Activated T-helper 1 cell treated with anti-CD3 and anti-CD28 coated beads, Interleukin-2, amount 50 U/mL, for 16 hours (primary cell): ENCODE results near the gene SHISA2.

Source experiments
- DNase-seq, 2 donors: peaks; one replicate each; pipeline ENCODE4 v3.0.0-alpha.2; 2020; ENCODE audit warnings: low read depth in 1 of 2, low spot score in 1 of 2

SHISA2 gene

DNA sequence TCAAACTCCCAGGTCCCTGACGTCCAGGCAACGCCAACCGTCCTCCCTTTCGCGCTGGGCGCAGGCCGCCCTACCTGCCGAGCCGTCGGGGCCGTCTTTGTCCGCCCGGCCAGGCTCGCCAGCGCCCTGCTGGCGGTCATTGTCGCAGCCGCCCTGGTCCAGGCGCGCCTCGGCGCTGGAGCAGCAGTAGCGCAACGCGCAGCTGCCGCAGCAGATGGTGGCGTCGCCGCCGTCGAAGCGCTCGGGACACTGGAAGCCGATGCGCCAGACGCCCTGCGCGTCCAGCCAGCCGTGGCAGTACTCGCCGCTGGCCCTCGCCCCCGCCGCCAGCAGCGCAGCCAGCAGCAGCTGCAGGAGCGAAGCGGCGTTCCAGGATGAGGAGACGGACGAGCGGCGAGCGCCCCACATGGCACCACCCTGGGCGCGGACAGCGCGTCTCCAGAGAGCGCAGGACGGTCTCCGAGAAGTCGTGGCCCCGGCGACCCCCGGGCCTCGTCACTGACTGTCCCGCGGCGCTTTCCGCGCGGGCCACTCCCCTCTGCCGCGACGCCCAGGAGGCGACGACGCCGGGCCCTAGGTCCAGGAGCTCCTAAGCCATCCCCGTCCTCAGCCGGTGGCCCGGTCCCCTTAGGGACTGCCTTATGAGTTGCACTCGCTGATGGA lies 1.1 kb downstream of the SHISA2 start:
- DNase-seq = no peak

DNA sequence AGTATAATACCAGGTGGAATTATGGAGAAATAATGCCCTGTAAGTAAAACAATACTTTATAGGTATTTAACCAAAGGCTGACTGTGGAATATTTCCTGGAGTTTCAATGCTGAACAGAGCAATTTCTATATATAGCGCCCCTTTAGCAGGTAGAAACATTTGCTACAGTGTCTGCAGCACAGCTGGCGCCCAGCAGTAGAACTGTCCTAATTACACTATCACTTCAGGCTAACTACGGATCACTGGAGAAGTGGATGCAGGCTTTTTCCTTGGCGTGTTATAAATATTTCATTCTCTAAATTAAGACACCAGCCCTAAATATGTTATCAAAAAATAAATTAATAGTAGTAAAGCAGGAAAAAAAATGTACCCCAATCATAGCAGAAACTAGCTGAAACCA lies 3.1 kb downstream of the SHISA2 start:
- DNase-seq = no peak

DNA sequence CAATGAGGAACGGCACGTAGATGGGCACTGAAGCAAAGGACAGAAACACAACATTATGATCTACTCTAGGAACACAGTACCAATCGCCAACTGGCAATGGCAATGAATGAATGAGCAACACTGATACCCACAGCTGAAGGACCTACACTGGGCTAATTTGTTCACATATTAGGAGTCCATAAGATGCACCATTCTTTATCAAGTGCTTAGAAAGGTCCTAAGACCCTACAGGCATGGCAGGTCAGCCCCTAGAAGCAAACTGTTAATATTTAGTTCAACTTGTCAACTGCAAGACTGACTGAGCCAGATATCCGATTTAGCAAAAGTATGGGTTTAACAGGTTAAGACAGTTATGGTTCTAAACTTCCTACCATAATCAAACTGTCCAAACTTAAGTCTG lies 4.8 kb downstream of the SHISA2 start:
- no peak for DNase-seq

DNA sequence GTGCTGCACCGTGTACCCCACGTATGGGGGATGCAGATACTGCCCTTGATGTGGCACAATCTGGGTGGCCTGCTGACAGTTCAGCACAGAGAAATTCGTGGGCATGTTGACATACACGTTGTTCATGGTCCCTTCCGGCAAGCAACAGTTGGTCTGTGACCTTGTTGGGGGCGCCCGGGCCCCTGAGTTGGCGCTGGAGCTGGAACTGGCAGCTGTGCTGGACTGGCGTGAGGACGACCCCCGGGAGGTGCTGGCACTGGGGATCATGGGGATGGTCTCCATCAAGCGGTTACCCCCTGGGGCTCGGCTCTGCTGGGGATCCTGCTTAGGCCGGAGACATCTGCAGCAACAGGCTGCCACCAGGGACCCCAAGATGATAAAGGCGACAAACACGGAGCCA lies 5.2 kb downstream of the SHISA2 start:
- no peak for DNase-seq

DNA sequence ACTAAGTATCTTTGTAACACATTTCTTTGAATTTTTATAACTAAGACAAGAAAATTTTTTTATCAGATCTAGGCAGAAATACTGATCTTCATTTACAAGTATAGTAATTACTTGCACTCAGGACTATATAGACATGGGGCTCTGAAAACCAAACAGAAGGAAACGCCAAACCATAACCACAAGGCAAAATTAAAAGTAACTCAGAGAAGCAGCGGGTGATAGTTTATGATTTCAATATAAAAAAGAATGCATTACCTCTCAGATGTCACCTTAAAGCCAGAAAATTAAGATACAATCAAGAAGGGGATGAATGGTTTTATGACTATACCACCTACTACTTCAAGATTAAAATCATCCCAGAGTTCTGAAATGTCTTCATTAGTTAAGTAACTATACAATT lies 6.7 kb downstream of the SHISA2 start:
- no peak for DNase-seq

DNA sequence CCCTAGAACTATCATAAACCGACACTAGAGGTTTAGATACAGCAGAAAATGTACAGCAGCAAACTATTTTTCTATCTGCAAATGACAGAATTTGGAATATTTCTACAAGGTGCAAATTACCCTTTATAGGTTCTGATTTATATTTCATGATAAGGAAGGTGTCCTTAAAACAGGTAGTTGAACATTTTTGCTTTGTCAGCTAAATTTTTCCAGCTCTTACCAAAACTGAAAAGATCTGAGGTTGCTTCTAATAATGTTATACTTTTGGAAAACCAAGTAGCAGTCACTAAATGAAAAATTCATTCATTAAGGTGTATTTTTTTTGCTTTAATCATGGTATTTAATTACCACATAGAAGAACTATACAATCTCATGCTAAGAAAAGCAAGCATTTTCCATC lies 9.0 kb downstream of the SHISA2 start:
- no peak for DNase-seq

DNA sequence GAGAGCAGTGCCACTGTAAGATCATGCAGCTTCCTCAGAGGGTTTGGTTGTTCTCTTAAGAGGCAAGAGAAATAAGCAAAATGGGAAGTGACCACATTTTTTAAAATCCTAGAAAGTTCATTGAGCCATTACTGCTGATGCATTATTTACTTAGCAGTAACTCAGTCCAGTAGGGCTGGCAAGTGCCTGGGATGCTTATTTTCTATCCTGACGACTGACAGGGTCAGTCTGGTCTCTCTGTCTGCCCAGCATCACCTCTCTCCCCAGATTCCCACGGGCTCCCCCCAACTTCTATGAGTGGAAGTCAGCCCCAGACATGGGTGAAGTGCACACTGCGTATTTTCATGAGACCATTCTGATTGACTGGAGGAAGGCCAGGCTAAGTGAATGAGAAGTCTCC lies 10.4 kb downstream of the SHISA2 start:
- no peak for DNase-seq

DNA sequence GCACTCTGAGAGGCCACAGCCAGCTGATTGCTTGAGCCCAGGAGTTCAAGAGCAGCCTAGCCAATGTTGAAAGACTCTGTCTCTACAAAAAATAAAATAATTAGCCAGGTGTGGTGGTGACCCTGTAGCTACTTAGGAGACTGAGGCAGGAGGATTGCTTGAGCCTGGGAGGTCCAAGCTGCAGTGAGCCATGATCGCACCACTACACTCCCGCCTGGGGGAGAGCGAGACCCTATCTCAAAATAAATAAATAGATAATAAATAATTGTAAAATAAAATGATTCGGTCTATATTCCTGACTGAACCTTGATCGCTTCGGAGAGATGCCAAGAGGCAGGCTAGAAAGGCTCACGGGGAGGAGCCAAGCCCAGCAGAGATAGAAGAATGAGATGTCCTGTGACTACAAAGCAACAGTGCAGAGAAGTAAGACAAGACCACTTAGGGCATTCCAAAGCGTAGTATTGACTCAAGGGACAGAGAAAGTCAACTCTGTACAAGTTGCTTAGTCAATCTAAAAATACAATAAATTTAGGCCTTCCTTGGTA lies 12.8 kb downstream of the SHISA2 start:
- DNase-seq = no peak

DNA sequence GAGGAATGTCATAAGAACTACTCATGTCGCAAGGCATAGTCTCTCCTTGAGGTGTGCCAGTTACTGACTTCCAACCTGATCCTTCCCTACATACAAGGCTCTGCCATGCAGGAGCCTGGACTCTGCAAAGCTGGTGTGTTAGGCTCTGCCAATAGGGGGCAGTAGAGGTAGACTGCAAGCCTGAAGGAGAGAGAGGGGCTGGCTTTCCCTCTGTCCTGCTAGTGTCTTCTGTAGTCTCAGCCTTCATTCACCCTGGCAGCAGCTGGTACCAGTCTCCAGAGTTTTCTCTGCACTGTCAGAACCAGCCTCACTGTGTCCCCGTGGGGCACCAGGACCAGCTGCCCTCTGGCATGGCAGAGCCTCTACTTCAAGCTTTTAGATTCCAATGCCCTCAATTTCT lies 14.5 kb downstream of the SHISA2 start:
- no peak for DNase-seq

DNA sequence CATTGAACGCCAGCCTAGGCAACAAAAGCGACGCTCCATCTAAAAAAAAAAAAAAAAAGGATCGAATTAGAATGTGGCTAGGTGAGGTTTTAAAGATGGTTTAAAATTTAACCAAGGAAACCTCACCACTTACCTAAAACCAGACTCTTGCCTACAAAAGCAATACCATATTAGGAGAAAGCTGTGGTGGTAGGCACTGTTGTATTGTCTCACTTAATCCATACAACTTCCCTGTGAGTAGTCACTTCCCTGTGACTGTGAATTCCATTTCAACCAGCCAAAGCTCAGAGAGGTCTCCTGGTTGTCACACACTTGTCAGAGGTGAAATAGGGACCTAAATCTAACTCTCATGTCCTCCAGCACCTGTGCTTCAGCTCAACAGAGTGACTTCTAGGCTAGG lies 15.4 kb downstream of the SHISA2 start:
- no peak for DNase-seq

DNA sequence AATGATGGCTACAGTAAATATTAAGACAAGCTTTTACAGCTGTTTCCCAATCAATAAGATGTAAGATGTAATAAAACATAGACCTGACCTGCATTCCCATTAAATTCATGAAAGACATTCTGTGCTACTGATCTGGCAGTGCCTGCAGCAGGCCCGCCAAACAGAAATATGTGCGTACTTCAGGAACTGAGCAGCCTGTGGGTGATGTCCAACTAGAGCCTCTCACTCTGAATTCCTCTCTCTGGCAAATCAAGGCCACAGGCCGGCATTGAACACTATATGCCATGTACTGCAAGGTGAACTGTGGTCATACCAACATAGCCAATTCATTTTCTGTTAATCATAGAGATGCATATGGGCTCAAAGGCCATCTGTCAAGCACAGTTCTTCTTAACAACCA lies 17.8 kb downstream of the SHISA2 start:
- DNase-seq = no peak

DNA sequence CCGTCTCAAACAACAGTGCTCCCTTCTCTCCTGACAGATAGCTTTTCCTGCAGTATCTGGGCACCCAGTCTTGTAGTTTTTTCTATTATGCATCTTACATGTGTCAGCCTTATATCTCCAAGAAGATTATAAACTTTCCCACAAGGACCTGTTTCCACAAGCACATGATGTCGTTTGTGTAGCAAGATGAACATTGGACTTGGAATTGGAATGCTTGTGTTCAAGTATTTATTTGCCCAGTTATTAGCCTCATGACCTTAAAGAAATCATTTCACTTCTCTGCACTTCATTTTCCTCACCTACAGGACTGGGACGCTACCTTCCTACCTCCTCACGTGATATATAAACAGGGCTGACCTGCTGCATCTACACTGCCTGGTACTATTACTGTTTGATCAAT lies 21.5 kb downstream of the SHISA2 start:
- DNase-seq = no peak

DNA sequence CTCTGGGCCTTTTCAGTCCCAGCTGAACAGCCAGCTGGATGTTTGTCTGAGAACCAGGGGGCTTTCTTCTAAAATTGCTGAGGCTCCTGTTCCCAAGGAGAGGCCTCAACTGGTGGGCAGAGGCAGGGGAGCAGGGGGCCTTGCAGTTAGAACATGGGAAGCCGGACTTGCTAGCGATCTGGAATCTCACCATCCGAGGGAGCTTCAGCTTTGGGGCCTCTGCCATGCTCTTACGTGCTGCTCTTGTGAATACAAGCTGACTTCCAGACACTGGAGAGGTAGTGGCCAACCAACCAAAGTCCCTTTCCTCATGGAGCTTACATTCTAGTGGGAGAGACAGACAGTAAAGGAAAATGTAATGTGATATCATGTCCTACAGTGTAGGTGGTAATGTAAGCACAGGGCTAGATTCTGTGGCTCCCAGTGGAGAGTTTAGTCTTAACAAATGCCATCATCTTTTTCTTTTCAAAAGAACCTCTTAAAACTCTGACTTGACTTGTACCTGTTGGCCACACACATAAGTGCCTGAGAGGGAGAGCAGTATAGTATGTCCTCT lies 22.2 kb downstream of the SHISA2 start:
- no peak for DNase-seq

DNA sequence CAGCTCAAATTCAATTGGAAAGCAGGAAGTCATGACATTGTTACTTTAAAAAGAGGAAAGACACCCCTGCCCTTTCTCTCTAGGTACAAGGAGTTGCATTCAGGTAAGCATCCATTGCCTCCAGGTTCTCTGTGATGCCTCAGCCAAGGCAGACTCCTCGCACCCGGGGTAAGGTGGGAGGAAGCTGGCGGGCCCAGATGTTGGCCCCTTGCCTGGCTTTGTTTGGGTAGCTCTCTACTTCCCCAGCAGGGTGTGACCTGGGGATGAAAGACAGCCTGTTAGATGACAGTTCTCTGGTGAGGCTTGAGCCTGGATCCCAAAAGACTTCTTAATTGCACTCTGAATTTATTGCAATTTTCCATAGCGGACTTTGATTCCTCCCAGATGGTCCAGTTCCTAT lies 25.6 kb downstream of the SHISA2 start:
- no peak for DNase-seq

DNA sequence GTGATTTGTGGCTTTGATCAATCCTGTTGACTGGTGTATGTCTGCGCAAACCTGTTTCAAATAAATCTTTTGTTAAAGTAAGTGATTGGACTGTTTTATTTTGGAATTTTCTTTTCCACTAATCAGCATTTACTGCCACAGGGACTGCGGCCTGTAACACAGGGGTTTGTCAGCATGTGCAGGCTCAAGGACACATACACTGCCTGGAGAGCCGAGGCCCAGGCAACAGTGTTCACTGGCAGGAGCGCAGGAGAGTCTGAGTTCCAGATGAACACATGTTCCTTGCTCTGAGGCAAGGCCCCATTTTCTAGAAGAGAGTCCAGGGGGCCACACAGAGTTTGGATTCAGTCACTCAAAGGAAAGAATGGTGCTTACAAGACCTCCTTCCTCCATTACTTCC lies 26.0 kb downstream of the SHISA2 start:
- DNase-seq = no peak

DNA sequence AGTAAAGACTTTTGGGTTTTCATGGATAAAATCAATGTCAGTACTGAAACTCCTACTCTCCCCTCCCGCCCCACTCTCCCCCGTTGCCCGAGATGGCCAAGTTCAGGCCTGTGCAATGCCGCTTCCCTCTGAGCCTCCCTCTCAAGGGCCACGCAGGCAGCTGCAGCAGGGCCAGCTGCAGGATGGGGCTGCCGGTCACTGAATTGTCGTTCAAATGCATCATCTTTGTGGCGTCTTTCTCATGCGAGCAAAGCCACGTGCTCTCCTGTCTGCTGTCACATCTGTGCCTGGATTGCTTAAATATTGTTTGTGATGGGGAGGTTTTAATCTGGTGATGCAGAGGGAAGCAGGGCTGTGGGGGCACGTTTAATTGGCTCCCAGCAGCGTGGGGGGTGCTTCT lies 26.6 kb downstream of the SHISA2 start:
- no peak for DNase-seq

DNA sequence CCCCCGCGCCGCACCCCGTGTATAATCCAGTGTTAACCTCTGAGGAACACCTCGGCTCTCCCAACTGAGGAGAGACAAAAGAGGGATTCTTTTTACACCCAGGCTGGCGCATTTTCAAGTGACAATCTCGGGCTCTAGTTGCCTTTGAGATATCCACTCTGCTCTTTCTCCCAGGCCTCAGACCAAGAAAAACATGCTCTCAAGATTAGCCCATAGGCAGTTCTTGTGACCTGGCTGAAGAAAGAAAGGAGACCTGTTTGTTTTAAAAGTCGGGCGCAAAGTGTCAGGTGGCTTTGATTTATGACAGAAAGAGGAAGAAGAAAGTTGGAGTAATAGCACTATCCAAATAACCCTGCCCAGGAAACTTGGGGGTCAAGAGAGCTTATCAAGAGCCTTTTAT lies 27.3 kb downstream of the SHISA2 start:
- no peak for DNase-seq

DNA sequence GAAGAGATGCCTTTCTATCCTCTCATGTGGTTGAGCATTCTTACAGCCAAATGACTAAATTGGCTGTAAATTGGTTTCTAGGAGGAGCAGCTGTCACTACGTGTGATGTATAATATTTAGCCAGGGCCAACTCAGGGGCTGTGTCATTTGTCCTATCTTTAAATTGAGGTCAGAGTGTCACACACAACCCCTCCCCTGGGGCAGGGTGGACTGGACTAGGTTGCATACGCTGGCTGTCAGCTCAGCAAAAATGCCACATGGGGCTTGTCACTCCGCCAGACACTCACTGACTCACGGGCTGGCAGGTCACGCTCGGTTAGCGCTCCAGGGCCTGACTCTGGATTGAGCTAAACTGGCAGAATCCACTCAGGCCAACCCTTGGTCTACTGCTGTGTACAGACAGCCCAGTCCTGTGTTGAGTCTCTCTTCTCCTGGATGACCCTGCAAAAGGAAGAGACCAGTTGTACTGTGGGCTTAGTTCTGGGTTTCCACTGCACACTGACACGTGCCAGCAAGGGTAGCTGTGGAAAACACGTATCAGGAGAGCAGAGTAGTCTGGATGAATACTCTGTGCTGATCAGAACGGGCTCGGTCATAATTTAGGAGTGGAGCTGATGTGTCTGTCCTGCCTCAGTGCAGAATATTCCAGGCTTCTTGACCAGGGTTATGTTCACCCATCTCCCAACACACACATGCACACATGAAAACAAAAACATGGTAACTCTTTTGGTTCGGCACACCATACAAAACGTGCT lies 29.1 kb downstream of the SHISA2 start:
- no peak for DNase-seq

DNA sequence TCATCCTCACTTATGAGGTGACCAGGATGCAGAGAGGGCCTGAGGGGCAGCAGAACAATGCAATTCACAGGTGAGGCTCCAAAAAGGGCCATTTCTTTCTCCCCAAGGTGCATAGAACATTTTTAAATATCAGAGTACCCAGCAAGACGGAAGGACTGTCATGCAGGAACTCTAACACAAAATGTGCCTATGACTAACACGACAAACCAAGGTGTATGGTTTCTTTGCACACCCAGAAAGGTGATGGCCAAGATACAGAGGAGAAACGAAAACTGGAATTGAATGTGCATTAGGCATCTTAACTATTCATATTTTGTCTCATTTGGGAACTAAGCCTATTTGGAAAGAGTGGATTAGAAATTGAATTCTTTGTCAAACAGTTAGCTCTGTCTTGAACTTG lies 29.9 kb downstream of the SHISA2 start:
- DNase-seq = no peak

DNA sequence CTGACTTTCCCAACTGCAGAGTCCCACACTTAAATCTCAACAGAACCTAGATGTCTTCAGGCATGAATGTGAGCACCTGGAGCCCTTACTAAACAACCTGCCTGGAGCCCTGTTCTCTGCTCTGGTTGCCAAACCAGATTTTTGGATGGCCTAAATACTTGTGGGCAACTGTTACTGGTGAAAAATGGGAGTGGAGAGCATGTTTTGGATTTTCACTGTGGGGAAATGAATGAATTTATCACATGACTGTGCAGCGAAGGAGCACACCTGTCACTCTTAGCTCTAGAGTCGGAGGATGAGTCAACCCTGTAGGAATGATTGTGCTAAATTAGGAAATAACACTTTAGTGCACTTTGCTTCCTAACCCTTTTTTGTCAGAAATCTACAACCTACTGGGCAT lies 30.3 kb downstream of the SHISA2 start:
- DNase-seq = no peak

DNA sequence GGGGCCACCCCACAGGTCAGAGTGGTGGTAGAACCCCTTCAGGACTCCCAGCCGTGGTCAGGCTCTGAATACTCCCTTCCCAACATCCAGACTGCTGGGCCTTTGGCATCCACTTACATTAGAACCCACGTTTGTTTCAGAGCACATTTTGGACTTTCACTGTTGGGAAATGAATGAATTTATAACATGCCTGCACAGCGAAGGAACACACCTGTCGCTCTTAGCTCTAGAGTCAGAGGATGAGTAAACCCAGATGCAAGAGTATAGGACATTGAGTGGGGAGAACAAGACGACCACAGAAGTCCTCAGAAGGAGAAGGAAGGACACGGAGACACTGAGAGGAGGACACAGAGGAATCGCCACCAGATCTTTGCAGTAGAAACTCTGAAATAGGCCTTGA lies 30.9 kb downstream of the SHISA2 start:
- DNase-seq = no peak
